GM10847 (cell line): ENCODE measurements around the gene CTSE.

Experiments
- POLR2A ChIP-seq: IDR thresholded peaks from 2 replicates; pipeline ENCODE4 v1.6.1; 2011; ENCODE audit not compliant: insufficient read length; ENCODE audit errors: extremely low read depth

Gene CTSE

GRCh38 chr1:206001476-206001888 is 22.2 kb downstream of the CTSE start:
- no peak for TF ChIP-seq POLR2A

- TF ChIP-seq POLR2A: no peak
These were observed 22.9 kb downstream of the CTSE start for GRCh38 chr1:206000641-206001339.

GRCh38 chr1:205998457-205999241 is 25.0 kb downstream of the CTSE start:
- no peak for TF ChIP-seq POLR2A

GRCh38 chr1:205994346-205994745 is 29.3 kb downstream of the CTSE start:
- no peak for TF ChIP-seq POLR2A

- TF ChIP-seq POLR2A: no peak
These were observed 30.6 kb downstream of the CTSE start for GRCh38 chr1:205993068-205993467.

- TF ChIP-seq POLR2A: no peak
These were observed 31.3 kb downstream of the CTSE start for GRCh38 chr1:205992218-205992882.

GRCh38 chr1:205991237-205991636 is 32.5 kb downstream of the CTSE start:
- TF ChIP-seq POLR2A: no peak

GRCh38 chr1:205990226-205990625 is 33.5 kb downstream of the CTSE start:
- no peak for TF ChIP-seq POLR2A

- no peak for TF ChIP-seq POLR2A
These were observed 33.9 kb downstream of the CTSE start for GRCh38 chr1:205989786-205990185.

GRCh38 chr1:205988585-205988995 is 35.1 kb downstream of the CTSE start:
- no peak for TF ChIP-seq POLR2A

GRCh38 chr1:205986861-205987260 is 36.8 kb downstream of the CTSE start:
- TF ChIP-seq POLR2A: no peak

GRCh38 chr1:205986292-205986691 is 37.4 kb downstream of the CTSE start:
- no peak for TF ChIP-seq POLR2A

GRCh38 chr1:205985330-205986005 is 38.2 kb downstream of the CTSE start:
- no peak for TF ChIP-seq POLR2A

- TF ChIP-seq POLR2A: no peak
These were observed 39.6 kb downstream of the CTSE start for GRCh38 chr1:205983925-205984725.

GRCh38 chr1:205981257-205981656 is 42.4 kb downstream of the CTSE start:
- no peak for TF ChIP-seq POLR2A
